ENCODE measurements around the gene PCDHA10. TPM values are rescaled to one million over a fixed set of nuclear protein-coding genes. Genes with fewer than 3 reads are reported as not detected.
"Not testable (repeated sequence)": the region's sequence is repeated elsewhere in the genome, so short reads cannot be mapped to it uniquely, and the experiment has no call there.

PCDHA10 gene
- total RNA-seq = under 1 TPM; 0.52 to 0.55 TPM

- H3K9me3 ChIP-seq = peaks cover 0 to 19% of the 10 kb centered on the region in 2 donors
- peak within 1 kb of the TSS in 1 of 2 donors; percentile 36 for H3K4me3 ChIP-seq
- TF ChIP-seq CTCF (IDR thresholded peaks at IDR 0.05) = peak in 1 of 2 donors; percentile 45
- no peaks in the 10 kb centered on the region for H3K4me1 ChIP-seq
- no peak within 1 kb of the TSS for H3K27ac ChIP-seq
- H3K36me3 ChIP-seq = no peaks in the 10 kb centered on the region
- DNase-seq (ENCODE audit: low spot score) = no peak
- no peaks in the 10 kb centered on the region for H3K27me3 ChIP-seq
Observed at GRCh38 chr5:140855772-140856674, at the start of gene PCDHA10. Gene PCDHA10, plus strand, starts transcription at chr5:140855897. Its CDS starts 152 bp downstream, at chr5:140856049.

DNA sequence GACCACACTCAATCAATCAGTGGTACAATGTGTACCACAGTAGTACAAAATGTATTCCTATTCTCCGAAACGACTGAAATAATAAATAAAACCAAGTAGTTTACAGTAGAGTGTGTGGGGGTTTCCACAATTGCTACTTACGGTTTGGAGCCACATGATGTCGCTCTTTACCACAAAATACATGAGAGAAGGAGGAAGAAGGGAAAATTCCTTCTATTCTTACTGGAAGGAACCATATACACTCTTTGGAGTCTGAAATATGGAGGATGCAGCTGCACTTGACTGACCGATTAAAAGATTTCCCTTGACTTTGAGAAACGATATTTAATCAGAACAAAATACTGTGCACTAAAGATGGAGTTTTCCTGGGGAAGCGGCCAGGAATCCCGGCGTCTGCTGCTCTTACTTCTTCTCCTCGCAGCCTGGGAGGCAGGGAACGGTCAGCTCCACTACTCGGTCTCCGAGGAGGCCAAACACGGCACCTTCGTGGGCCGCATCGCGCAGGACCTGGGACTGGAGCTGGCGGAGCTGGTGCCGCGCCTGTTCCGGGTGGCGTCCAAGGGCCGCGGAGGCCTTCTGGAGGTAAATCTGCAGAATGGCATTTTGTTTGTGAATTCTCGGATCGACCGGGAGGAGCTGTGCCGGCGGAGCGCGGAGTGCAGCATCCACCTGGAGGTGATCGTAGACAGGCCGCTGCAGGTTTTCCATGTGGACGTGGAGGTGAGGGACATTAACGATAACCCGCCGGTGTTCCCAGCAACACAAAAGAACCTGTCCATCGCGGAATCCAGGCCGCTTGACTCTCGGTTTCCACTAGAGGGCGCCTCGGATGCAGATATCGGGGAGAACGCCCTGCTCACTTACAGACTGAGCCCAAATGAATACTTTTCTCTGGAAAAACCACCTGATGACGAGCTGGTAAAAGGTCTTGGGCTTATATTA, 48.6 kb upstream of the PCDHA10 start, which contains the start of gene PCDHA4:
PCDHA4 (plus strand) TSS at position 235 of the 942 bp plus-strand sequence.
- H3K4me1 ChIP-seq = no peaks in the 10 kb centered on the region
- no peaks in the 10 kb centered on the region for H3K36me3 ChIP-seq
- no peak for DNase-seq (ENCODE audit: low spot score)
- peaks cover 5 to 42% of the 10 kb centered on the region in 2 donors for H3K9me3 ChIP-seq
- no peak within 1 kb of the TSS for H3K27ac ChIP-seq
- peak within 1 kb of the TSS in 1 of 2 donors; percentile 45 for H3K4me3 ChIP-seq
- H3K27me3 ChIP-seq = no peaks in the 10 kb centered on the region
- TF ChIP-seq CTCF (IDR thresholded peaks at IDR 0.05) = peak in 1 of 2 donors; percentile 55

DNA sequence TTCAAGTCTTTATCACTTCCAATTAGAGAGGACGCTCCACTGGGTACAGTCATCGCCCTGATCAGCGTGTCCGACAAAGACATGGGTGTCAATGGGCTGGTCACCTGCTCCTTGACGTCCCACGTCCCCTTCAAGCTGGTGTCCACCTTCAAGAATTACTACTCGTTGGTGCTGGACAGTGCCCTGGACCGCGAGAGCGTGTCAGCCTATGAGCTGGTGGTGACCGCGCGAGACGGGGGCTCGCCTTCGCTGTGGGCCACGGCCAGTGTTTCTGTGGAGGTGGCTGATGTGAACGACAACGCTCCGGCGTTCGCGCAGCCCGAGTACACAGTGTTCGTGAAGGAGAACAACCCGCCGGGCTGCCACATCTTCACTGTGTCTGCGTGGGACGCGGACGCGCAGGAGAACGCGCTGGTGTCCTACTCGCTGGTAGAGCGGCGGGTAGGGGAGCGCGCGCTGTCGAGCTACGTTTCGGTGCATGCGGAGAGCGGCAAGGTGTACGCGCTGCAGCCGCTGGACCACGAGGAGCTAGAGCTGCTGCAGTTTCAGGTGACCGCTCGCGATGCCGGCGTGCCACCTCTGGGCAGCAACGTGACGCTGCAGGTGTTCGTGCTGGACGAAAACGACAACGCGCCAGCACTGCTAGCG, 47.3 kb upstream of the PCDHA10 start:
- not testable (repeated sequence) for H3K36me3 ChIP-seq; H3K4me3 ChIP-seq; H3K27me3 ChIP-seq; H3K27ac ChIP-seq; DNase-seq (ENCODE audit: low spot score); H3K4me1 ChIP-seq
- H3K9me3 ChIP-seq = peaks cover 0 to 29% of the 10 kb centered on the region in 2 donors

- no peak for DNase-seq (ENCODE audit: low spot score)
- no peaks in the 10 kb centered on the region for H3K36me3 ChIP-seq
- no peaks in the 10 kb centered on the region for H3K4me1 ChIP-seq
- no peak overlapping the region for H3K27ac ChIP-seq
- peaks cover 0 to 27% of the 10 kb centered on the region in 2 donors for H3K9me3 ChIP-seq
- no peaks in the 10 kb centered on the region for H3K27me3 ChIP-seq
- H3K4me3 ChIP-seq = no peak overlapping the region
- TF ChIP-seq CTCF (IDR thresholded peaks at IDR 0.05) = no peak
Observed at GRCh38 chr5:140808889-140809291, 46.8 kb upstream of the PCDHA10 start.

- Histone ChIP-seq H3K36me3 (no peaks in the 10 kb centered on the region), H3K4me3 (peak within 1 kb of the TSS in 1 of 2 donors; percentile 17), H3K27me3 (no peaks in the 10 kb centered on the region), H3K27ac (no peak within 1 kb of the TSS), H3K4me1 (no peaks in the 10 kb centered on the region), H3K9me3 (peaks cover 0 to 37% of the 10 kb centered on the region in 2 donors)
- no peak for DNase-seq (ENCODE audit: low spot score)
- TF ChIP-seq CTCF (IDR thresholded peaks at IDR 0.05) = peak in 1 of 2 donors; percentile 52
Observed at GRCh38 chr5:140821375-140822280, 34.1 kb upstream of the PCDHA10 start, which contains the start of gene PCDHA5. Gene PCDHA5, plus strand, starts transcription at chr5:140821613.

All from right atrium auricular region (tissue), 2 donors.